HepG2 (cell line): ENCODE data around the gene SGPP2. TPM values are rescaled to one million over a fixed set of nuclear protein-coding genes. Genes with fewer than 3 reads are reported as not detected.

Source experiments
- CBX2 ChIP-seq, 2 experiments: fragments of 200-600 bp in 1 of 2; sonication (generic); formaldehyde crosslinking in 1 of 2; IDR thresholded peaks; 2 replicates each; pipeline versions ENCODE4 v1.7.0 to v1.8.1; 2018 to 2022; ENCODE audit warnings: low read depth in 2 of 2, low read length in 1 of 2, mild to moderate bottlenecking in 1 of 2, missing genetic modification reagents in 1 of 2
- CREB1 ChIP-seq, 2 experiments: fragments of 450-650 bp in 1 of 2; IDR thresholded peaks; 2 replicates each; pipeline ENCODE4 v1.6.1; 2016 to 2017; ENCODE audit warnings: control low read depth in 1 of 2, mild to moderate bottlenecking in 1 of 2, missing compliant biosample characterization in 1 of 2, missing genetic modification characterization in 1 of 2
- FOXA1 ChIP-seq, 2 experiments: fragments of 450-650 bp in 1 of 2; sonication (generic) in 1 of 2; formaldehyde crosslinking in 1 of 2; IDR thresholded peaks; 2 replicates each; pipeline versions ENCODE4 v1.4.0 to v1.6.1; 2016 to 2020; ENCODE audit warnings: missing genetic modification reagents in 1 of 2
- HDAC2 ChIP-seq: sonication (generic); formaldehyde crosslinking; IDR thresholded peaks from 2 replicates; pipeline ENCODE4 v1.4.0; 2020; ENCODE audit warnings: missing genetic modification reagents
- MYC ChIP-seq: sonication (generic); formaldehyde crosslinking; IDR thresholded peaks from 2 replicates; pipeline ENCODE4 v1.9.0; 2021; ENCODE audit warnings: missing genetic modification reagents, borderline replicate concordance
- NR2F2 ChIP-seq: IDR thresholded peaks from 2 replicates; pipeline ENCODE4 v1.6.1; 2012; ENCODE audit warnings: low read depth, inconsistent platforms, borderline replicate concordance
- POLR2A ChIP-seq, 2 experiments: IDR thresholded peaks; 2 replicates each; pipeline ENCODE4 v1.6.1; 2011; ENCODE audit warnings: low read depth in 2 of 2, low read length in 2 of 2, mild to moderate bottlenecking in 1 of 2, moderate library complexity in 1 of 2; ENCODE audit not compliant: insufficient read depth in 1 of 2
- SAP130 ChIP-seq: IDR thresholded peaks from 2 replicates; pipeline ENCODE4 v1.6.1; 2016; ENCODE audit warnings: low read depth
- TBX3 ChIP-seq: fragments of 450-650 bp; IDR thresholded peaks from 2 replicates; pipeline ENCODE4 v1.6.1; 2017; ENCODE audit warnings: antibody characterized with exemption, mild to moderate bottlenecking, inconsistent platforms, borderline replicate concordance
- ZNF567 ChIP-seq: sonication (generic); formaldehyde crosslinking; IDR thresholded peaks from 2 replicates; pipeline ENCODE4 v1.8.1; 2023; ENCODE audit warnings: mild to moderate bottlenecking, missing genetic modification reagents, borderline replicate concordance
- ZNF616 ChIP-seq: sonication (generic); formaldehyde crosslinking; IDR thresholded peaks from 2 replicates; pipeline ENCODE4 v1.5.0; 2020; ENCODE audit warnings: low read depth, mild to moderate bottlenecking, missing genetic modification reagents
- ZNF772 ChIP-seq: sonication (generic); formaldehyde crosslinking; IDR thresholded peaks from 2 replicates; pipeline ENCODE4 v1.5.0; 2020; ENCODE audit warnings: mild to moderate bottlenecking, missing genetic modification reagents
- polyA plus RNA-seq, 8 experiments: library from polyadenylated mRNA; depleted of rRNA in 3 of 8; stranded (reverse) in 7 of 8; unstranded in 1 of 8; fragments of >200 nt; fragmentation: Illumina TruSeq in 4 of 8; extraction: Trizol in 4 of 8; gene quantifications; 2 replicates each; pipeline versions ENCODE4 v1.2.1 to v1.2.3, GENCODE V29; 2011 to 2016; ENCODE audit warnings: low read depth in 4 of 8, missing spikeins in 1 of 8, mixed read lengths in 1 of 8; ENCODE audit not compliant: insufficient read depth in 1 of 8
- total RNA-seq, 5 experiments: library from RNA; depleted of rRNA; stranded (reverse); fragments of >200 nt; fragmentation: Illumina TruSeq; extraction: Trizol; gene quantifications; 2 replicates each; pipeline ENCODE4 v1.2.3, GENCODE V29; 2016; ENCODE audit warnings: low read depth in 1 of 5
- TF ChIP-seq, protein P1 (sequence below): sonication (generic); formaldehyde crosslinking; IDR thresholded peaks from 2 replicates; pipeline ENCODE4 v1.5.1; 2020; ENCODE audit warnings: mild to moderate bottlenecking, missing genetic modification reagents, borderline replicate concordance
- TF ChIP-seq, protein P2 (sequence below): IDR thresholded peaks from 2 replicates; pipeline ENCODE4 v1.4.0; 2020; ENCODE audit warnings: mild to moderate bottlenecking, missing genetic modification reagents
- TF ChIP-seq, protein P3 (sequence below): sonication (generic); formaldehyde crosslinking; IDR thresholded peaks from 2 replicates; pipeline ENCODE4 v1.4.0; 2020; ENCODE audit warnings: missing genetic modification reagents
- TF ChIP-seq, protein P4 (sequence below): IDR thresholded peaks from 2 replicates; pipeline ENCODE4 v1.6.1; 2012; ENCODE audit warnings: low read depth, low read length, improper control_type of control experiment

SGPP2 gene
- total and polyA plus RNA-seq, 2 of the 13 experiments (the other 11 are each of a cell fraction or from before 2014, with no cell fraction given), result not detected

DNA sequence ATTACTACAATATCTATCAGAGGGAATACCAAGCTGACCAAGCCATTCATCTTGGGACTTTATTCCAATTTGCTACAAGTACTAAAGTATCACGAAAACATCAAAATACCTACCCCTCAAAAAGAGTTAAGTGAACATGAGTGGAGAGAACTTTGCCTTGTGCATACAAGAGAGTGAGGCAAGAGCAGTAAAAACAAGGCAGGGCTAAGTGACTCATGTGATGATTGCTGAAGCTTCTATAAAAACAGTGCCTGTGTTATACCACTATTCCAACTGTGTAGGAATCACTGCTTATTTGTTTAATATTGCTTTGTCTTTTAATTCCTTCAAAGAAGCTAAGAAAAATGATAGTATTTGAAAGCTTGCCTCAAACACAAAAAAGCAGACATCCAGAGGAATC lies 170.3 kb downstream of the SGPP2 start (continued):
- TF ChIP-seq, protein P1, sequence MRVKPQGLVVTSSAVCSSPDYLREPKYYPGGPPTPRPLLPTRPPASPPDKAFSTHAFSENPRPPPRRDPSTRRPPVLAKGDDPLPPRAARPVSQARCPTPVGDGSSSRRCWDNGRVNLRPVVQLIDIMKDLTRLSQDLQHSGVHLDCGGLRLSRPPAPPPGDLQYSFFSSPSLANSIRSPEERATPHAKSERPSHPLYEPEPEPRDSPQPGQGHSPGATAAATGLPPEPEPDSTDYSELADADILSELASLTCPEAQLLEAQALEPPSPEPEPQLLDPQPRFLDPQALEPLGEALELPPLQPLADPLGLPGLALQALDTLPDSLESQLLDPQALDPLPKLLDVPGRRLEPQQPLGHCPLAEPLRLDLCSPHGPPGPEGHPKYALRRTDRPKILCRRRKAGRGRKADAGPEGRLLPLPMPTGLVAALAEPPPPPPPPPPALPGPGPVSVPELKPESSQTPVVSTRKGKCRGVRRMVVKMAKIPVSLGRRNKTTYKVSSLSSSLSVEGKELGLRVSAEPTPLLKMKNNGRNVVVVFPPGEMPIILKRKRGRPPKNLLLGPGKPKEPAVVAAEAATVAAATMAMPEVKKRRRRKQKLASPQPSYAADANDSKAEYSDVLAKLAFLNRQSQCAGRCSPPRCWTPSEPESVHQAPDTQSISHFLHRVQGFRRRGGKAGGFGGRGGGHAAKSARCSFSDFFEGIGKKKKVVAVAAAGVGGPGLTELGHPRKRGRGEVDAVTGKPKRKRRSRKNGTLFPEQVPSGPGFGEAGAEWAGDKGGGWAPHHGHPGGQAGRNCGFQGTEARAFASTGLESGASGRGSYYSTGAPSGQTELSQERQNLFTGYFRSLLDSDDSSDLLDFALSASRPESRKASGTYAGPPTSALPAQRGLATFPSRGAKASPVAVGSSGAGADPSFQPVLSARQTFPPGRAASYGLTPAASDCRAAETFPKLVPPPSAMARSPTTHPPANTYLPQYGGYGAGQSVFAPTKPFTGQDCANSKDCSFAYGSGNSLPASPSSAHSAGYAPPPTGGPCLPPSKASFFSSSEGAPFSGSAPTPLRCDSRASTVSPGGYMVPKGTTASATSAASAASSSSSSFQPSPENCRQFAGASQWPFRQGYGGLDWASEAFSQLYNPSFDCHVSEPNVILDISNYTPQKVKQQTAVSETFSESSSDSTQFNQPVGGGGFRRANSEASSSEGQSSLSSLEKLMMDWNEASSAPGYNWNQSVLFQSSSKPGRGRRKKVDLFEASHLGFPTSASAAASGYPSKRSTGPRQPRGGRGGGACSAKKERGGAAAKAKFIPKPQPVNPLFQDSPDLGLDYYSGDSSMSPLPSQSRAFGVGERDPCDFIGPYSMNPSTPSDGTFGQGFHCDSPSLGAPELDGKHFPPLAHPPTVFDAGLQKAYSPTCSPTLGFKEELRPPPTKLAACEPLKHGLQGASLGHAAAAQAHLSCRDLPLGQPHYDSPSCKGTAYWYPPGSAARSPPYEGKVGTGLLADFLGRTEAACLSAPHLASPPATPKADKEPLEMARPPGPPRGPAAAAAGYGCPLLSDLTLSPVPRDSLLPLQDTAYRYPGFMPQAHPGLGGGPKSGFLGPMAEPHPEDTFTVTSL, result peak; percentile 59; the same call in 1 of the 2 replicates
- TF ChIP-seq CREB1 (IDR thresholded peaks at IDR 0.05), result no peak
- TF ChIP-seq CREB1 (CRISPR knock-in tag; IDR thresholded peaks at IDR 0.05), result no peak
- TF ChIP-seq SAP130 (CRISPR knock-in tag), result peak; percentile 43; the same call in 1 of the 2 replicates
- TF ChIP-seq MYC (CRISPR knock-in tag), result no peak
- no peak for TF ChIP-seq TBX3
- no peak for TF ChIP-seq ZNF772 (CRISPR knock-in tag)
- TF ChIP-seq FOXA1 (IDR thresholded peaks at IDR 0.05), result no peak
- TF ChIP-seq FOXA1 (CRISPR knock-in tag; IDR thresholded peaks at IDR 0.05), result peak; percentile 32; the same call in 1 of the 2 replicates
- TF ChIP-seq, protein P2, sequence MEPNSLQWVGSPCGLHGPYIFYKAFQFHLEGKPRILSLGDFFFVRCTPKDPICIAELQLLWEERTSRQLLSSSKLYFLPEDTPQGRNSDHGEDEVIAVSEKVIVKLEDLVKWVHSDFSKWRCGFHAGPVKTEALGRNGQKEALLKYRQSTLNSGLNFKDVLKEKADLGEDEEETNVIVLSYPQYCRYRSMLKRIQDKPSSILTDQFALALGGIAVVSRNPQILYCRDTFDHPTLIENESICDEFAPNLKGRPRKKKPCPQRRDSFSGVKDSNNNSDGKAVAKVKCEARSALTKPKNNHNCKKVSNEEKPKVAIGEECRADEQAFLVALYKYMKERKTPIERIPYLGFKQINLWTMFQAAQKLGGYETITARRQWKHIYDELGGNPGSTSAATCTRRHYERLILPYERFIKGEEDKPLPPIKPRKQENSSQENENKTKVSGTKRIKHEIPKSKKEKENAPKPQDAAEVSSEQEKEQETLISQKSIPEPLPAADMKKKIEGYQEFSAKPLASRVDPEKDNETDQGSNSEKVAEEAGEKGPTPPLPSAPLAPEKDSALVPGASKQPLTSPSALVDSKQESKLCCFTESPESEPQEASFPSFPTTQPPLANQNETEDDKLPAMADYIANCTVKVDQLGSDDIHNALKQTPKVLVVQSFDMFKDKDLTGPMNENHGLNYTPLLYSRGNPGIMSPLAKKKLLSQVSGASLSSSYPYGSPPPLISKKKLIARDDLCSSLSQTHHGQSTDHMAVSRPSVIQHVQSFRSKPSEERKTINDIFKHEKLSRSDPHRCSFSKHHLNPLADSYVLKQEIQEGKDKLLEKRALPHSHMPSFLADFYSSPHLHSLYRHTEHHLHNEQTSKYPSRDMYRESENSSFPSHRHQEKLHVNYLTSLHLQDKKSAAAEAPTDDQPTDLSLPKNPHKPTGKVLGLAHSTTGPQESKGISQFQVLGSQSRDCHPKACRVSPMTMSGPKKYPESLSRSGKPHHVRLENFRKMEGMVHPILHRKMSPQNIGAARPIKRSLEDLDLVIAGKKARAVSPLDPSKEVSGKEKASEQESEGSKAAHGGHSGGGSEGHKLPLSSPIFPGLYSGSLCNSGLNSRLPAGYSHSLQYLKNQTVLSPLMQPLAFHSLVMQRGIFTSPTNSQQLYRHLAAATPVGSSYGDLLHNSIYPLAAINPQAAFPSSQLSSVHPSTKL (CRISPR knock-in tag), result peak; percentile 50
- TF ChIP-seq ZNF567 (CRISPR knock-in tag), result no peak
- no peak for TF ChIP-seq CBX2 (IDR thresholded peaks at IDR 0.05; ENCODE audit: low read depth, low read length)
- no peak for TF ChIP-seq CBX2 (CRISPR knock-in tag; IDR thresholded peaks at IDR 0.05; ENCODE audit: low read depth)
- TF ChIP-seq ZNF616 (CRISPR knock-in tag), result no peak
- no peak for TF ChIP-seq HDAC2 (CRISPR knock-in tag)
- TF ChIP-seq, protein P3, sequence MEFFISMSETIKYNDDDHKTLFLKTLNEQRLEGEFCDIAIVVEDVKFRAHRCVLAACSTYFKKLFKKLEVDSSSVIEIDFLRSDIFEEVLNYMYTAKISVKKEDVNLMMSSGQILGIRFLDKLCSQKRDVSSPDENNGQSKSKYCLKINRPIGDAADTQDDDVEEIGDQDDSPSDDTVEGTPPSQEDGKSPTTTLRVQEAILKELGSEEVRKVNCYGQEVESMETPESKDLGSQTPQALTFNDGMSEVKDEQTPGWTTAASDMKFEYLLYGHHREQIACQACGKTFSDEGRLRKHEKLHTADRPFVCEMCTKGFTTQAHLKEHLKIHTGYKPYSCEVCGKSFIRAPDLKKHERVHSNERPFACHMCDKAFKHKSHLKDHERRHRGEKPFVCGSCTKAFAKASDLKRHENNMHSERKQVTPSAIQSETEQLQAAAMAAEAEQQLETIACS (CRISPR knock-in tag), result no peak
- no peak for TF ChIP-seq POLR2A (IDR thresholded peaks at IDR 0.05; ENCODE audit: insufficient read depth in 1 of 2, low read depth in 2 of 2, low read length in 2 of 2)
- TF ChIP-seq NR2F2, result no peak
- TF ChIP-seq, protein P4, sequence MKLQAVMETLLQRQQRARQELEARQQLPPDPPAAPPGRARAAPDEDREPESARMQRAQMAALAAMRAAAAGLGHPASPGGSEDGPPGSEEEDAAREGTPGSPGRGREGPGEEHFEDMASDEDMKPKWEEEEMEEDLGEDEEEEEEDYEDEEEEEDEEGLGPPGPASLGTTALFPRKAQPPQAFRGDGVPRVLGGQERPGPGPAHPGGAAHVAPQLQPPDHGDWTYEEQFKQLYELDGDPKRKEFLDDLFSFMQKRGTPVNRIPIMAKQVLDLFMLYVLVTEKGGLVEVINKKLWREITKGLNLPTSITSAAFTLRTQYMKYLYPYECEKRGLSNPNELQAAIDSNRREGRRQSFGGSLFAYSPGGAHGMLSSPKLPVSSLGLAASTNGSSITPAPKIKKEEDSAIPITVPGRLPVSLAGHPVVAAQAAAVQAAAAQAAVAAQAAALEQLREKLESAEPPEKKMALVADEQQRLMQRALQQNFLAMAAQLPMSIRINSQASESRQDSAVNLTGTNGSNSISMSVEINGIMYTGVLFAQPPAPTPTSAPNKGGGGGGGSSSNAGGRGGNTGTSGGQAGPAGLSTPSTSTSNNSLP, result peak; percentile 83
